NCI-H460 (cell line): ENCODE results near the gene TMEM138. TPM values are rescaled to one million over a fixed set of nuclear protein-coding genes. Genes with fewer than 3 reads are reported as not detected.
A peak's percentile ranks its signal among the peaks of the same experiment; 100 is the strongest.
"Not testable (repeated sequence)": the region's sequence is repeated elsewhere in the genome, so short reads cannot be mapped to it uniquely, and the experiment has no call there.

Experiments used
- DNase-seq: peaks from one replicate; pipeline ENCODE4 v3.0.0-alpha.2; 2016; ENCODE audit warnings: low read depth; ENCODE audit errors: extremely low read depth
- total RNA-seq: library from RNA; depleted of rRNA; stranded (reverse); fragments of >200 nt; shearing (Covaris generic); gene quantifications from 2 replicates; pipeline ENCODE4 v1.2.3, GENCODE V29; 2014

TMEM138 gene
- total RNA-seq, 1 experiment from 2014 or later: 34.1 TPM

GRCh38 chr11:61361237-61361740 is 885 bp upstream of the TMEM138 start:
- DNase-seq: no peak

GRCh38 chr11:61362542-61362875 is 335 bp downstream of the TMEM138 start:
- no peak for DNase-seq

GRCh38 chr11:61364012-61364675 is 2.0 kb downstream of the TMEM138 start:
- no peak for DNase-seq

- DNase-seq: no peak
These were observed 5.2 kb downstream of the TMEM138 start for GRCh38 chr11:61367406-61367805.

GRCh38 chr11:61368646-61369045 is 6.5 kb downstream of the TMEM138 start:
- DNase-seq: no peak

GRCh38 chr11:61369372-61370348 is 7.5 kb downstream of the TMEM138 start:
- no peak for DNase-seq

GRCh38 chr11:61370349-61371005 is 8.3 kb downstream of the TMEM138 start:
- DNase-seq: no peak

- no peak for DNase-seq
These were observed 10.7 kb downstream of the TMEM138 start for GRCh38 chr11:61372659-61373420.

GRCh38 chr11:61375761-61376108 is 13.6 kb downstream of the TMEM138 start:
- no peak for DNase-seq

- no peak for DNase-seq
These were observed 15.4 kb downstream of the TMEM138 start for GRCh38 chr11:61377461-61378160.

GRCh38 chr11:61378713-61379313 is 16.6 kb downstream of the TMEM138 start:
- DNase-seq: peak; percentile 73

- DNase-seq: no peak
These were observed 18.7 kb downstream of the TMEM138 start for GRCh38 chr11:61380884-61381283.

- not testable (repeated sequence) for DNase-seq
These were observed 21.7 kb downstream of the TMEM138 start for GRCh38 chr11:61383859-61384258.

GRCh38 chr11:61384271-61385242 is 22.4 kb downstream of the TMEM138 start:
- no peak for DNase-seq

- no peak for DNase-seq
These were observed 28.0 kb downstream of the TMEM138 start for GRCh38 chr11:61390161-61390560.

GRCh38 chr11:61392981-61393595 is 30.9 kb downstream of the TMEM138 start:
- DNase-seq: no peak

- DNase-seq: no peak
These were observed 39.0 kb downstream of the TMEM138 start for GRCh38 chr11:61401173-61401572.

GRCh38 chr11:61401573-61401972 is 39.4 kb downstream of the TMEM138 start:
- DNase-seq: no peak
